Rectal smooth muscle tissue (tissue), 1 donor: ENCODE results near the gene NTNG2.

Experiments
- H3K27ac ChIP-seq: one replicate; pipeline ENCODE4 v1.7.0; 2013; ENCODE audit warnings: low read depth, low read length, inconsistent platforms
- H3K27me3 ChIP-seq: one replicate; pipeline ENCODE4 v1.7.0; 2013; ENCODE audit warnings: low read length; ENCODE audit not compliant: control insufficient read depth, insufficient read depth
- H3K36me3 ChIP-seq: one replicate; pipeline ENCODE4 v1.7.0; 2013; ENCODE audit warnings: low read length; ENCODE audit not compliant: control insufficient read depth, insufficient read depth
- H3K4me1 ChIP-seq: one replicate; pipeline ENCODE4 v1.7.0; 2013; ENCODE audit warnings: low read length; ENCODE audit not compliant: control insufficient read depth, insufficient read depth
- H3K4me3 ChIP-seq: one replicate; pipeline ENCODE4 v1.7.0; 2013; ENCODE audit warnings: low read length
- H3K9ac ChIP-seq: one replicate; pipeline ENCODE4 v1.7.0; 2013; ENCODE audit warnings: low read length

The NTNG2 gene

DNA sequence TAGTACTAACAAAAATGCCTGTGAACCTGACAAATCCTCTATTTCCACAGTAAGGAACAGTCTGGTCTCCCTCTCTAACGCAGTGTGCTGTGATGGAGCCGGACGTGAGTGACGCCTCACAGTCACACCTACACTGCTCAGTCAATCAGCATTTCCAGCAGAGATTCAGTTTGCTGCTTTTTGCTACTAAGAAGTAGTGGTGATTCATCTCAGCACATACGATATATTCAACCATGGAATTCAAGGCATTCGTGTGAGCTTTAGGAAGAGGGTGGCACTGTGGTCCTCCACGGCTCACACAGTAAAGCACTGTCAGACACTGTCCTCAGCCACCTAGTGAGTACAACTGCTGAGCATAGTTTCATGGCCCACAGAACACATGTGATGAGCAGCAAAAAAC is 122.0 kb downstream of the NTNG2 start:
- no peak overlapping the region for H3K9ac ChIP-seq
- H3K36me3 ChIP-seq, result peaks cover 45% of the 10 kb centered on the region
- H3K4me3 ChIP-seq, result no peak overlapping the region
- no peak overlapping the region for H3K27ac ChIP-seq
- H3K27me3 ChIP-seq, result no peaks in the 10 kb centered on the region
- H3K4me1 ChIP-seq, result no peaks in the 10 kb centered on the region

DNA sequence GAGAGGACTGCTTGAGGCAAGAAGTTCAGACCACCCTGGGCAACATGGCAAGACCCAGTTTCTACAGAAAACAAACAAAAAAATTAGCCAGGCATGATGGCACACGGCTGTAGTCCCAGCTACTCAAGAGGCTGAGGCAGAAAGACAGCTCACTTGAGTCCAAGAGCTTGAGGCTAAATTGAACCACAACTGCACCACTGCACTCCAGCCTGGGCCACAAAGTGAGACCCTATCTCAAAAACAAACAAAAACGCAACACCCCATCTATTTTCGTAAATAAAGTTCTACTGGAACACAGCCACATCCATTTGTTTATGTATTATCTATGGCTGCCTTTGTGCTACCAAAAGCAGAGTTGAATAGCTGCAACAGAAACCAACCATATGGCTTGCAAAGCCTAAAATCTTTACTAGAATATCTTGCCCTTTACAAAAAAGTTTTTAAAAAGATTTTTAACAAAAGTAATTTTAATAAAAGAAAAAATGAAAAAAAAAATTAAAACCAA is 125.5 kb downstream of the NTNG2 start:
- Histone ChIP-seq H3K4me1 (no peaks in the 10 kb centered on the region), H3K27me3 (no peaks in the 10 kb centered on the region), H3K27ac (no peak overlapping the region), H3K36me3 (peaks cover 37% of the 10 kb centered on the region), H3K4me3 (no peak overlapping the region), H3K9ac (no peak overlapping the region)

DNA sequence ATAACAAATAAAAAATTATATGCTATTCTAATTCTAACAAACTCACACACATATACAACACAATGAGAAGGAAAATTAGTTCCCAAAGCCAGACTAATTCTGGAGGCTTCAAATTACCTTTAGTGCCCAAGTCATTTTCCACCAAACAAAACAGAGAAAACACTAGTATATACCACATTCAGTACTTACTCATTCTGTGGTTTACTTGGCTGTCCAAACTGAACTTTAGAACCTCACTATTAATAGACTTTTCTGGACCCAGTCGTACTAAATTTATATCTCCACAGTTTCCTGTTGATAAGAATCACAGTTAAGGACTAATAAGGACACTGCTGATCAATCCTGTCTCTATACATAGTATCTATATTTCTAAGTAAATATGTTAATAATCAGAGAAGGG is 126.5 kb downstream of the NTNG2 start:
- Histone ChIP-seq H3K4me1 (no peaks in the 10 kb centered on the region), H3K36me3 (peaks cover 29% of the 10 kb centered on the region), H3K4me3 (no peak overlapping the region), H3K27me3 (no peaks in the 10 kb centered on the region), H3K9ac (no peak overlapping the region), H3K27ac (no peak overlapping the region)

DNA sequence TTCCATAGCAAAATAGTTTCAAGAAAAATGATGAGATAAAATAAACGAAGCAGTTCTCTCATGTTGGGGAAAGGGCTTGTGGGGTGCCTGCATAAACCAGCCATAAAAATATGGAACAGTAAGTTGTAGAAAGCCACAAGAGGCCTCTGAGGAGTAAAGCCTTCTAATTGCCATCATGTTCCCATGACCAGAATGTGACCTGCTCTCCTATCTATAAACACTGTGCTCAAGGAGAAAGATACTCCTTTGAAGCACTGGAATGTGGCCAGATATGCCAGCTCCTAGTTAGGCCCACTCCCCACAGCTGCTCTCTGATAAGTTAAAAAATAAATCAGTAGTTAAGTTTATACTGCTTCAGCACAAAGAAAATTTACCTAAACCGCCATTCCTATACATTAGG is 127.1 kb downstream of the NTNG2 start:
- H3K4me3 ChIP-seq, result no peak overlapping the region
- no peaks in the 10 kb centered on the region for H3K4me1 ChIP-seq
- H3K27ac ChIP-seq, result no peak overlapping the region
- no peaks in the 10 kb centered on the region for H3K27me3 ChIP-seq
- no peak overlapping the region for H3K9ac ChIP-seq
- H3K36me3 ChIP-seq, result peaks cover 26% of the 10 kb centered on the region

DNA sequence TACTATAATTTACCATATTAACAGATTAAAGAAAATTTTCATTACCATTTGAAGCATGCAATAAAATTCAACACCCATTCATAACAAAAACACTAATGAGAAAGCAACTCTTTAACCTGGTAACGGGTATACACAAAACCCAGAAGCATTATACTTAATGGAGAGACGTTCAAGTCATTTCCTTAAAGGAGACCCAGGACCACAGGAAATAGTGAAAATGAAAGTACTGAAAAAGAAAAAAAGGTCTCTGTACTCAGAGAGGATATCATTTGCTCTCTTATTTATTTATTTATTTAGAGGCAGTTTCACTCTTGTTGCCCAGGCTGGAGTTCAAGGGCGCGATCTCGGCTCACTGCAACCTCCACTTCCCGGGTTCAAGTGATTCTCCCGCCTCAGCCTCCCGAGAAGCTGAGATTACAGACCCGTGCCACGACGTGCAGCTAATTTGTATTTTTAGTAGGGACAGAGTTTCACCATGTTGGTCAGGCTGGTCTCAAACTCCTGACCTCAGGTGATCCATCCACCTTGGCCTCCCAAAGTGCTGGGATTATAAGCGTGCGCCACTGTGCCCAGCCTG is 131.4 kb downstream of the NTNG2 start:
- Histone ChIP-seq H3K27ac (no peak overlapping the region), H3K4me1 (no peaks in the 10 kb centered on the region), H3K4me3 (no peak overlapping the region), H3K27me3 (no peaks in the 10 kb centered on the region), H3K9ac (no peak overlapping the region), H3K36me3 (peaks cover 29% of the 10 kb centered on the region)
